Right lobe of liver (tissue), 6 donors: ENCODE measurements around the gene ZNF79. TPM values are rescaled to one million over a fixed set of nuclear protein-coding genes. Genes with fewer than 3 reads are reported as not detected.

Experiments
- ATAC-seq, 4 donors: fragments of 200-7000 bp; cut with Tn5 transposase; one replicate each; pipeline ENCODE4 v1.9.1; 2020; ENCODE audit warnings: mild to moderate bottlenecking in 4 of 4, moderate library complexity in 4 of 4
- DNase-seq, 3 donors: peaks; one replicate each; pipeline ENCODE4 v3.0.0-alpha.2; 2020
- H3K27ac ChIP-seq, 3 donors: fragments of 200-600 bp; one replicate each; pipeline ENCODE4 v1.8.0; 2022
- H3K27me3 ChIP-seq, 2 donors: fragments of 200-600 bp; one replicate each; pipeline ENCODE4 v1.8.0; 2022
- H3K36me3 ChIP-seq, 4 donors: fragments of 200-600 bp; sonication (generic) in 1 of 4; one replicate each; pipeline versions ENCODE4 v1.5.1 to v1.8.0; 2017 to 2022; ENCODE audit warnings: control low read depth in 1 of 4
- H3K4me1 ChIP-seq, 4 donors: fragments of 200-600 bp; sonication (generic) in 1 of 4; one replicate each; pipeline versions ENCODE4 v1.5.1 to v1.8.0; 2017 to 2022; ENCODE audit warnings: control low read depth in 1 of 4
- H3K4me3 ChIP-seq, 3 donors: fragments of 200-600 bp; one replicate each; pipeline ENCODE4 v1.8.0; 2022
- H3K9me3 ChIP-seq, 4 donors: fragments of 200-600 bp; sonication (generic) in 1 of 4; one replicate each; pipeline versions ENCODE4 v1.5.1 to v1.8.0; 2017 to 2022; ENCODE audit warnings: control low read depth in 1 of 4
- CTCF ChIP-seq, 4 donors: fragments of 200-600 bp in 3 of 4; fragments of 450-650 bp in 1 of 4; IDR thresholded peaks; one replicate each; pipeline versions ENCODE4 v1.5.1 to v1.8.0; 2016 to 2022; ENCODE audit warnings: antibody characterized with exemption in 4 of 4, mild to moderate bottlenecking in 2 of 4
- POLR2A ChIP-seq: fragments of 450-650 bp; IDR thresholded peaks from one replicate; pipeline ENCODE4 v1.6.1; 2017; ENCODE audit warnings: antibody characterized with exemption, mild to moderate bottlenecking
- WGBS: methylation state at CpG from one replicate; pipeline ENCODE4 v1.1.6; 2018; ENCODE audit warnings: low coverage, low lambda C conversion rate; ENCODE audit not compliant: insufficient coverage; ENCODE audit errors: missing lambda C conversion rate; 5-methylcytosine and 5-hydroxymethylcytosine counted together
- intact Hi-C, 2 donors: fragments of 100-400 bp; cut with DNase I; formaldehyde crosslinking; loops; one replicate each; pipeline versions ENCODE4 v1.11.2 to v1.14.1; 2022
- small RNA-seq, 2 experiments: library from RNA; depleted of rRNA; stranded (forward); fragments of <200 nt; gene quantifications; one replicate each; pipeline ENCODE3, GENCODE V24; 2016
- total RNA-seq, 6 experiments: library from RNA; depleted of rRNA in 2 of 6; stranded (reverse); fragments of >200 nt in 2 of 6; fragmentation: NEBNext Ultra II Directional in 3 of 6; extraction: Animal tissue kit (Norgen Biotek cat#: 25700) in 3 of 6; gene quantifications; one replicate each; pipeline versions ENCODE4 v1.1.0 to v1.2.4, GENCODE V29; 2016 to 2023
- donor health status: DM: no; HTN: yes; CAD: no.
- donor health status: DM: no; HTN: no; CAD: no.
- donor health status: DM: no; HTN: no; CAD: no.
- donor health status: DM: no; HTN: yes; CAD: no.
- donor health status: DM: no; HTN: yes; CAD: no.

Gene ZNF79
- total RNA-seq, 6 experiments from 2014 or later = 2.5 to 4.6 (median 3.5) TPM

- TF ChIP-seq CTCF (IDR thresholded peaks at IDR 0.05) (no peak), POLR2A (no peak)
- H3K27me3 ChIP-seq = no peaks in the 10 kb centered on the region
- no peak overlapping the region for H3K4me3 ChIP-seq
- H3K9me3 ChIP-seq = no peaks in the 10 kb centered on the region
- ATAC-seq (no peak), DNase-seq (no peak)
- peaks cover 3 to 42% (median 12%) of the 10 kb centered on the region in 4 donors for H3K36me3 ChIP-seq
- intact Hi-C loops = no loop called here
- H3K27ac ChIP-seq = no peak overlapping the region
- no peaks in the 10 kb centered on the region for H3K4me1 ChIP-seq
- 79% methylated on average over 6 of the region's 9 CpGs for WGBS
These were observed 70.1 kb downstream of the ZNF79 start for GRCh38 chr9:127494304-127494702.

Small RNAs within 50 kb of the gene (small RNA-seq; reads per million reads assigned to genes)
- gene RF00019 = 0 reads per million in 2 experiments
- gene SNORA65 = 466 to 585 reads per million in 2 experiments

Other genes with a start within 250 kb of the ZNF79 start
- 1 to 10 TPM; 4.4 to 9.7 (median 6.1) TPM for gene GARNL3, start 159.6 kb upstream of the ZNF79 start, total RNA-seq
- gene SLC2A8, start 27.2 kb upstream of the ZNF79 start, total RNA-seq = 10 to 100 TPM; 16.2 to 25.0 (median 18.8) TPM
- gene RPL12, start 27.0 kb downstream of the ZNF79 start, total RNA-seq = 100 to 1,000 TPM; 271 to 907 (median 364) TPM
- gene LRSAM1, start 27.1 kb downstream of the ZNF79 start, total RNA-seq = 10 to 100 TPM in 5 of 6 experiments, 1 to 10 TPM in 1; 9.4 to 13.3 (median 12.1) TPM
- gene STXBP1, start 187.9 kb downstream of the ZNF79 start, total RNA-seq = 10 to 100 TPM in 1 of 6 experiments, 1 to 10 TPM in 5; 1.8 to 13.5 (median 4.1) TPM